ENCODE data around the gene C2CD4C. TPM values are rescaled to one million over a fixed set of nuclear protein-coding genes. Genes with fewer than 3 reads are reported as not detected.

The C2CD4C gene
- total and polyA plus RNA-seq, 4 donors = 8.7 to 32.6 (median 20.1) TPM

DNA sequence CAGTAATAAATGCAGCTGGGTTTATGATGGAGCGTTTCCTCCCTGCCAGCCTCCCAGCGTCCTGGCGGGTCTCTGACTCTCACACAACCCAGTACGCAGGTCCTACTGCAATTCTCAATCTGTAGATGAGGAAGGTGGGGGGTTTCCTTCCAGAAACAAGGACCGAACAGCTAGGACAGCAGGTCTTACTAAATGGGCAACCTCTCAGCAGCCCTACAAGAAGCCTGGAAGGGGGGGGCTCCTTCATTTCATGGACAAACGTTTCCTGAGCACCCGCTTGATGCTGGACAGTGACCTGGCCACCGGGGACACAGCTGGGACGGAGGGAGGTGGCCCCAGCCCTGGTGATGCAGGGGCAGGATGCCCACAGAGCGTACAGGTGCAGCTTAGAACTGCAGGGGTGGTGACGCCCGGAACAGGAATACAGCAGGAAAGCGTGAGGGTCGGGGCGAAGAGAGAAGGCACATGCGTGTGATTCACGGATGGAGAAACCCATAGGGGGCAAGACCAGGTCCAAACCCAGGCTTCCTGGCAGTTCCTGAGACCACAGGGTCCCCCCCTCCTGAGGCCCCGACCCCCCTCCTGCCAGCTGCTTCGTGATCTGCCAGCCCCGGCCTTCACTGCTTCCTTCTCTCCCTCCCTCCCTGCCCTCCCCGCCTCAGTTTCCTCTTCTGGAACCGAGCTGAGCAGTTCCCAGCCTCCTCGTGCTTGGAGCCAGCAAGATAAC is 732 bp upstream of the C2CD4C start:
- Histone ChIP-seq H3K27ac (ENCODE audit: low read depth, low read length) (no peak overlapping the region), H3K9me3 (ENCODE audit: control insufficient read depth, insufficient read depth, low read length) (peaks cover 2% of the 10 kb centered on the region), H3K36me3 (ENCODE audit: control insufficient read depth, insufficient read depth, low read length) (peaks cover 33% of the 10 kb centered on the region), H3K27me3 (ENCODE audit: control insufficient read depth, insufficient read depth, low read length) (peaks cover 9% of the 10 kb centered on the region), H3K4me3 (ENCODE audit: low read depth, low read length) (peak overlapping the region; percentile 27), H3K4me1 (ENCODE audit: control insufficient read depth, insufficient read depth, low read length) (peaks cover 57% of the 10 kb centered on the region)
- peak in 3 of 6 donors; percentile 26 to 69 (median 29) for DNase-seq (ENCODE audit: low read depth in 4 of 6, low spot score in 6 of 6)
- 6% methylated on average over 14 of the region's 23 CpGs for WGBS (ENCODE audit: insufficient coverage)

DNA sequence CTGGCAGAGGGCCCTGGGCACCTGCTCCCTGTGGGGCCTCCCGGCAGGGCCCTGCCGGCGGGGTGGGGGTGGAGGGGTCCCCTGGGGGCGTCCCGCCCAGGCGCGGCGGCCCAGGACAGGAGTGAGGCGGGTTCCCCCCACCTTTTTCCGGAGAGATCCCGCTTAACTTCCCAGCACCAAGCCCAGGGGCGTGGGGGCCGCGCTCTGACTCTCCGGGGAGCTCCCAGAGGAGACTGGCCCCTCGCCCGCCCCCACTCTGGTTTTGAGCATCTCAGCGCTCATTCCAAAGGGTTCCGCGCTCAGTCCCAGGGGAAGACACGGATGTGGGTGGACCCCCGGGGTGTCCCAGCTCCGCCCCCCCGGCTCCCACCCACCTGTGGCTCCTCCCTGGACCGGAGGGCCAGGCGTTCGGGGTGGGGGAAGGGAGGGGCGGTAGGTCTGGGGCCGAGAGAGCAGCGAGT is 476 bp downstream of the C2CD4C start:
- Histone ChIP-seq H3K9me3 (ENCODE audit: control insufficient read depth, insufficient read depth, low read length) (peaks cover 2% of the 10 kb centered on the region), H3K27ac (ENCODE audit: low read depth, low read length) (no peak overlapping the region), H3K36me3 (ENCODE audit: control insufficient read depth, insufficient read depth, low read length) (peaks cover 26% of the 10 kb centered on the region), H3K27me3 (ENCODE audit: control insufficient read depth, insufficient read depth, low read length) (peaks cover 9% of the 10 kb centered on the region), H3K4me3 (ENCODE audit: low read depth, low read length) (peak overlapping the region; percentile 28), H3K4me1 (ENCODE audit: control insufficient read depth, insufficient read depth, low read length) (peaks cover 57% of the 10 kb centered on the region)
- peak in 2 of 6 donors; percentile 48 to 58 for DNase-seq (ENCODE audit: low read depth in 4 of 6, low spot score in 6 of 6)
- WGBS (ENCODE audit: insufficient coverage) = under 1% methylated on average over 21 of the region's 30 CpGs

GRCh38 chr19:407511-408440 is 1.2 kb downstream of the C2CD4C start:
- Histone ChIP-seq H3K4me1 (ENCODE audit: control insufficient read depth, insufficient read depth, low read length) (peaks cover 60% of the 10 kb centered on the region), H3K4me3 (ENCODE audit: low read depth, low read length) (peak overlapping the region; percentile 28), H3K27me3 (ENCODE audit: control insufficient read depth, insufficient read depth, low read length) (peaks cover 9% of the 10 kb centered on the region), H3K36me3 (ENCODE audit: control insufficient read depth, insufficient read depth, low read length) (peaks cover 26% of the 10 kb centered on the region), H3K9me3 (ENCODE audit: control insufficient read depth, insufficient read depth, low read length) (peaks cover 2% of the 10 kb centered on the region), H3K27ac (ENCODE audit: low read depth, low read length) (no peak overlapping the region)
- 72% methylated on average over 60 of the region's 70 CpGs for WGBS (ENCODE audit: insufficient coverage)
- DNase-seq (ENCODE audit: low read depth in 4 of 6, low spot score in 6 of 6) = no peak

DNA sequence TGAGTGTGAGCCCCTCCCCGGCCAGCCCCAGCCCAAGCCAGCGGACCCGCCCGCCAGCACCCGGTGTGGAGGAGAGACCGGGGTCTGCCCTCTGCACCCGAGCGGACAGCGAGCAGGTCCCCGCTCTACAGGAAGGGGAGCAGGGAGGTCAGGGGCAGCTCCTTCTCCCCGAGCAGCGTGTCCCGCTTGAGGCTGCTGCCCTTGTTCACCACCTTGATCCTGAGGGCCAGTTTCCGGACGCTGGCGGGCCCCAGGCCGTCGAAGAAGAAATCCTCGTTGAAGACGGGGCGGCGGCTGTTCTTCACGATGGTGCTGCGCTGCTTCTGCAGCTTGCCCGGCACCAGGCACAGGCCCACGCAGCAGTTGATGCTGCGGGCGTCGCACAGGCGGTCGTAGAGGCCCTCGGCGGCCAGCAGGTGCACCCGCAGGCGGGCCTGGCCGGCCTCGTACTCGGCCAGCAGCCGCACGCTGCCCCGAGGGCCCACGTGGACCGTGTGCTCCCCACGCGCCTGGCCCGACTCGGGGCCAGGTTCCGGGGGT is 1.9 kb downstream of the C2CD4C start:
- H3K27ac ChIP-seq (ENCODE audit: low read depth, low read length) = no peak overlapping the region
- peaks cover 26% of the 10 kb centered on the region for H3K36me3 ChIP-seq (ENCODE audit: control insufficient read depth, insufficient read depth, low read length)
- no peak for DNase-seq (ENCODE audit: low read depth in 4 of 6, low spot score in 6 of 6)
- WGBS (ENCODE audit: insufficient coverage) = 86% methylated on average over 43 of the region's 48 CpGs
- no peak overlapping the region for H3K4me3 ChIP-seq (ENCODE audit: low read depth, low read length)
- peaks cover 56% of the 10 kb centered on the region for H3K4me1 ChIP-seq (ENCODE audit: control insufficient read depth, insufficient read depth, low read length)
- H3K27me3 ChIP-seq (ENCODE audit: control insufficient read depth, insufficient read depth, low read length) = peaks cover 9% of the 10 kb centered on the region
- peaks cover 2% of the 10 kb centered on the region for H3K9me3 ChIP-seq (ENCODE audit: control insufficient read depth, insufficient read depth, low read length)

- 28% methylated on average over 34 of the region's 41 CpGs for WGBS (ENCODE audit: insufficient coverage)
- Histone ChIP-seq H3K36me3 (ENCODE audit: control insufficient read depth, insufficient read depth, low read length) (peaks cover 26% of the 10 kb centered on the region), H3K4me3 (ENCODE audit: low read depth, low read length) (no peak overlapping the region), H3K27ac (ENCODE audit: low read depth, low read length) (no peak overlapping the region), H3K4me1 (ENCODE audit: control insufficient read depth, insufficient read depth, low read length) (peaks cover 55% of the 10 kb centered on the region), H3K9me3 (ENCODE audit: control insufficient read depth, insufficient read depth, low read length) (peaks cover 2% of the 10 kb centered on the region), H3K27me3 (ENCODE audit: control insufficient read depth, insufficient read depth, low read length) (peaks cover 9% of the 10 kb centered on the region)
- DNase-seq (ENCODE audit: low read depth in 4 of 6, low spot score in 6 of 6) = peak in 1 of 6 donors; percentile 28
Measured at GRCh38 chr19:406135-406781, 2.7 kb downstream of the C2CD4C start.

DNA sequence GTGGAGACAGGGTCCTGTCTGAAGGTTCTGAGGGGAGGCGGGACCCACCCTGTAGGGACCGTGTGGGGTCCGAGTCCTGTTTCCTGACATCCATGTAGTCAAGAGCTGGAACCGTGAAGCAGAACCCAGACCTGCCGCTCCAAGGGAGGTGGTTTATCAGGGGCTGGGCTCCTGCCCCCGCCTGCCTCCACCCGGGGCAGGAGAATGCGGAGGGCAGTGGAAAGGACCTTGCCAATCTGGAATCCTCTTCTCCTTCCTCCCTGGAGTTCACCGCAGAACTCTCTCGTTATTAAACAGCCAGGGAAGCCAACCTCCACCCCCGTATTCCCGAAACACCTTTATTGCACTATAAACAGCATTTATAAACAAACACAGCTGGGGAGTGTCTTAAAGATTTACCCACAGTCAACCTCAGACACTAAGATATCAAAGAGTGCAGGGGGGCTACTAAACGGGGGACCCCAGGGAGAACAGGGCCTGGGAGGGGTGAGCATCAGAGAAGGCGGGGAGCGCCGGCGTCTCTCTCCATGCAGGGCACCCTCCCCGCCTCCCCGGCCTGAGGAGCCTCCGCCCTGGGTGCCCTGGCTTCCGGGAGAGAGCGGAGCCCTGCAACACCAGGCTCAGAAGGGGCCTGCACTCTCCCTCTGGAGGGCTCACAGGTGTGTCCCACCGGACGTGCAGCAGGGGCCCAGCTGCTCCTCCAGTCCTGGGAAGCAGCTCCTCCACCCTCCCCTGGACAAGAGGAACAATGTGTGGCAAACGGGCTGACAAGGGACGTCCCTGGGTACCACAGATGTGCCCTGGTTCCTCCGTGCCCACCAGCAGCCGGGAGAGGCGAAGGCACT is 3.6 kb downstream of the C2CD4C start:
- H3K27me3 ChIP-seq (ENCODE audit: control insufficient read depth, insufficient read depth, low read length) = peaks cover 8% of the 10 kb centered on the region
- 44% methylated on average over 27 of the region's 29 CpGs for WGBS (ENCODE audit: insufficient coverage)
- peak in 1 of 6 donors; percentile 33 for DNase-seq (ENCODE audit: low read depth in 4 of 6, low spot score in 6 of 6)

GRCh38 chr19:403221-404027 is 5.5 kb downstream of the C2CD4C start:
- WGBS (ENCODE audit: insufficient coverage) = 81% methylated on average over 29 of the region's 38 CpGs
- no peak for DNase-seq (ENCODE audit: low read depth in 4 of 6, low spot score in 6 of 6)
- H3K36me3 ChIP-seq (ENCODE audit: control insufficient read depth, insufficient read depth, low read length) = peaks cover 23% of the 10 kb centered on the region
- H3K9me3 ChIP-seq (ENCODE audit: control insufficient read depth, insufficient read depth, low read length) = no peaks in the 10 kb centered on the region
- no peaks in the 10 kb centered on the region for H3K27me3 ChIP-seq (ENCODE audit: control insufficient read depth, insufficient read depth, low read length)
- no peak overlapping the region for H3K27ac ChIP-seq (ENCODE audit: low read depth, low read length)
- H3K4me3 ChIP-seq (ENCODE audit: low read depth, low read length) = no peak overlapping the region
- peaks cover 36% of the 10 kb centered on the region for H3K4me1 ChIP-seq (ENCODE audit: control insufficient read depth, insufficient read depth, low read length)

More for the DNA sequence above, 3.6 kb downstream of the C2CD4C start:
- H3K9me3 ChIP-seq (ENCODE audit: control insufficient read depth, insufficient read depth, low read length) = no peaks in the 10 kb centered on the region
- no peak overlapping the region for H3K4me3 ChIP-seq (ENCODE audit: low read depth, low read length)
- H3K27ac ChIP-seq (ENCODE audit: low read depth, low read length) = no peak overlapping the region
- peaks cover 23% of the 10 kb centered on the region for H3K36me3 ChIP-seq (ENCODE audit: control insufficient read depth, insufficient read depth, low read length)
- H3K4me1 ChIP-seq (ENCODE audit: control insufficient read depth, insufficient read depth, low read length) = peaks cover 52% of the 10 kb centered on the region

- Histone ChIP-seq H3K4me1 (ENCODE audit: control insufficient read depth, insufficient read depth, low read length) (peaks cover 29% of the 10 kb centered on the region), H3K4me3 (ENCODE audit: low read depth, low read length) (no peak overlapping the region), H3K36me3 (ENCODE audit: control insufficient read depth, insufficient read depth, low read length) (peaks cover 22% of the 10 kb centered on the region), H3K27me3 (ENCODE audit: control insufficient read depth, insufficient read depth, low read length) (no peaks in the 10 kb centered on the region), H3K27ac (ENCODE audit: low read depth, low read length) (no peak overlapping the region), H3K9me3 (ENCODE audit: control insufficient read depth, insufficient read depth, low read length) (no peaks in the 10 kb centered on the region)
- WGBS (ENCODE audit: insufficient coverage) = 90% methylated on average over 11 of the region's 11 CpGs
- no peak for DNase-seq (ENCODE audit: low read depth in 4 of 6, low spot score in 6 of 6)
Measured at GRCh38 chr19:402786-403185, 6.2 kb downstream of the C2CD4C start.
